NCI-H1105 (cell line): Measurements from ENCODE around the gene CACTIN.
A peak's percentile ranks its signal among the peaks of the same experiment; 100 is the strongest.
"Not testable (repeated sequence)": the region's sequence is repeated elsewhere in the genome, so short reads cannot be mapped to it uniquely, and the experiment has no call there.

Source experiments
- DNase-seq: peaks from one replicate; lab custom pipeline; 2025; lab: John Stamatoyannopoulos, UW

The CACTIN gene

GRCh38 chr19:3626473-3627350, at the start of gene CACTIN:
TSS of gene CACTIN (minus strand) at chr19:3626790. CDS start at chr19:3626762, 28 bp downstream.
- DNase-seq, result peak; percentile 99

- DNase-seq, result no peak
These were observed 48.4 kb upstream of the CACTIN start for GRCh38 chr19:3674784-3675543.

GRCh38 chr19:3673506-3674439, 47.2 kb upstream of the CACTIN start:
- no peak for DNase-seq

- DNase-seq, result no peak
These were observed 46.4 kb upstream of the CACTIN start for GRCh38 chr19:3672993-3673392.

GRCh38 chr19:3672575-3672948, 46.0 kb upstream of the CACTIN start:
- DNase-seq, result no peak

GRCh38 chr19:3671680-3672574, 45.3 kb upstream of the CACTIN start:
- no peak for DNase-seq

- DNase-seq, result no peak
These were observed 44.4 kb upstream of the CACTIN start for GRCh38 chr19:3670796-3671679.

- DNase-seq, result no peak
These were observed 43.6 kb upstream of the CACTIN start for GRCh38 chr19:3669947-3670795.

- DNase-seq, result no peak
These were observed 42.7 kb upstream of the CACTIN start for GRCh38 chr19:3669082-3669946.

- DNase-seq, result no peak
These were observed 41.9 kb upstream of the CACTIN start for GRCh38 chr19:3668331-3669081.

- DNase-seq, result no peak
These were observed 41.2 kb upstream of the CACTIN start for GRCh38 chr19:3667766-3668165.

GRCh38 chr19:3667037-3667638, 40.5 kb upstream of the CACTIN start:
- DNase-seq, result no peak

GRCh38 chr19:3666545-3666856, 39.9 kb upstream of the CACTIN start:
- not testable (repeated sequence) for DNase-seq

GRCh38 chr19:3665681-3666544, 39.3 kb upstream of the CACTIN start:
- no peak for DNase-seq

- no peak for DNase-seq
These were observed 38.5 kb upstream of the CACTIN start for GRCh38 chr19:3664879-3665642.
